Right ventricle myocardium superior (tissue), 1 donor: ENCODE data around the gene LRPAP1. TPM values are rescaled to one million over a fixed set of nuclear protein-coding genes. Genes with fewer than 3 reads are reported as not detected.
A peak's percentile ranks its signal among the peaks of the same experiment; 100 is the strongest.

Experiments
- ATAC-seq: fragments of 200-7000 bp; cut with Tn5 transposase; one replicate; pipeline ENCODE4 v1.9.1; 2020; ENCODE audit warnings: mild to moderate bottlenecking; ENCODE audit not compliant: poor library complexity
- DNase-seq: peaks from one replicate; pipeline ENCODE4 v3.0.0-alpha.2; 2020
- intact Hi-C: fragments of 100-400 bp; cut with DNase I; formaldehyde crosslinking; loops from one replicate; pipeline ENCODE4 v1.11.2; 2022
- total RNA-seq: library from RNA; stranded (reverse); fragmentation: NEBNext Ultra II Directional; extraction: Animal tissue kit (Norgen Biotek cat#: 25700); gene quantifications from one replicate; pipeline ENCODE4 v1.2.1, GENCODE V29; 2021
- donor health status: DM: no; HTN: yes; CAD: no; lungs with severe emphysema.

LRPAP1 gene
- total RNA-seq, 1 donor from 2014 or later: 280 TPM

DNA sequence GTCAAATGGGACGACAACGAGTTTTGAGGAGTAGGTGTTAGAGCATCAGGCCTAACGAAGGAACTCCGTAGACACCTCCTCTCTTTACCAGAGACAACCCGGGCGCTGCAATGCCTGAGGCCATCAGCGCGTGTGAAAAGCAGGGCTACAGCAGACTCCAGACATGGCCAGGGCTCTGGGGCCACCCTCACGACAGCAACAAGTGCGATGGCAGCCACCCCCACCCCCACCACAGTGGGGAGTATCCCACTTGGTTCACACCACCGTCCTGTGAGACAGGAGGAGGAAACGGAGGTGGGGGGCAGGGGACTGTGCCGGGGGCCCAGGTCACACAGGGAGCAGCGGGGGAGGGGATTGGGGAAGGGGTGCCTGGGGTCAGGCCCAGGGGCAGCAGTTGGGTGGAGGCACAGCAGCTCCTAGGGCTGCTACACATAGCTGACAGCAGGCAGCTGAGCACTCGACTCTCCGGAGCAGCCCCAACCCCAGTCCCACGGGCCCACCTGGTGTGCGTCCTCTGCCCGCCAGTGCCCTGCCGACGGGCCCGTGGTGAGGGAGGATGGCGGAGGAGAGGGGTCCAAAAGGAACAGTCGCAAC lies 8.5 kb downstream of the LRPAP1 start:
- no peak for ATAC-seq
- DNase-seq: no peak
- intact Hi-C loops: no loop called here

DNA sequence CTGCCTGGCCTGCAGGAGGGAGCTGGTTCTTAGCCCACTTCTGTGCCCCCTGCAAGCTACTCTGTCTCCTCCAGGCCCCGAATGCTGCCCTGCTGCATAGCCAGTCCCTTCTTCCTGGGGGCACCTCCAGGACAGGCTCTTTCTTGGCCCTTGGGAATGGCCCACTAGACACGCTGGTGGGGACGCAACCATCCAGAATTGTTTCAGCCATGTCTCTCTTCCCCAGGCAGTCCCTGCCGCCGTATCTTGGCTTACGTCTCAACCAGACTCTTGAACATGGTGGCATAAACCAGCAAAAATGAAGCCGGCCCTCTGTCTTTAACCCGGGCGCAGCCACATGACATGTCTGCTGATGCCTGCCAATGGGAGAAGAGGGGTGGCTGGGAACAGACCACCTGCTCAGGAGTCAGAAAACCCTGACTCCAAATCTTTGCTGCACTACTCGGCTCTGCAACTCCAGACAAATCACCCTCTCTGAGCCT lies 9.0 kb downstream of the LRPAP1 start:
- ATAC-seq (no peak), DNase-seq (no peak)
- intact Hi-C loops: no loop called here

DNA sequence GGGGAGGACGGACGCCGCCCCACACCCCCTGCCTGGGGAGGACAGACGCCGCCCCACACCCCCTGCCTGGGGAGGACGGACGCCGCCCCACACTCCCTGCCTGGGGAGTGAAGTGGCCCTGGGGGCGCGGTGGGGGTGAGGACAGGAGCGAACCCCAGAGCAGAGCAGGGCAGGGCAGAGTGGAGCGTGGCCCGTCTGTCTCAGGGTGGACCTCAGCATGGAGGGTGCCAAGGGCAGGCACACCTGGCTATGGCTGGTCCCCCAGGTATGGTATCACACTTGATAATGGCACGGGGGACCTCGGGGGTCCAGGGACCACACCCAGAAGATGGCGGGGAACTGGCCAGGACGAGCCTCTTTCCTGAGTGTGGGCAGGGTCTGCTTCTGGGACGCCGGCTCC lies 9.6 kb downstream of the LRPAP1 start:
- no peak for ATAC-seq
- intact Hi-C loops: no loop called here
- DNase-seq: no peak

DNA sequence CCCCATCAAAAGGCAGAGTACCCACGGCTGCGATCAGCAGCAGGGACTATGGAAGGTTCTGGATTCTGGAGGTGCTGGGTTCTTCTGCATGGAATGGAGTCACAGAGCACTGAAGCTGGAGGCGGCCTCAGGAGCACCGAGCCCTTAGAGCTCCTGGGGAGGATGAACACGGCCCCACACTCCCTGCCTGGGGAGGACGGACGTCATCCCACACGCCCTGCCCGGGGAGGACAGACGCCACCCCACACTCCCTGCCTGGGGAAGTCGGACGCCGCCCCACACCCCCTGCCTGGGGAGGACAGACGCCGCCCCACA lies 9.9 kb downstream of the LRPAP1 start:
- ATAC-seq: no peak
- DNase-seq: no peak
- intact Hi-C loops: no loop called here

DNA sequence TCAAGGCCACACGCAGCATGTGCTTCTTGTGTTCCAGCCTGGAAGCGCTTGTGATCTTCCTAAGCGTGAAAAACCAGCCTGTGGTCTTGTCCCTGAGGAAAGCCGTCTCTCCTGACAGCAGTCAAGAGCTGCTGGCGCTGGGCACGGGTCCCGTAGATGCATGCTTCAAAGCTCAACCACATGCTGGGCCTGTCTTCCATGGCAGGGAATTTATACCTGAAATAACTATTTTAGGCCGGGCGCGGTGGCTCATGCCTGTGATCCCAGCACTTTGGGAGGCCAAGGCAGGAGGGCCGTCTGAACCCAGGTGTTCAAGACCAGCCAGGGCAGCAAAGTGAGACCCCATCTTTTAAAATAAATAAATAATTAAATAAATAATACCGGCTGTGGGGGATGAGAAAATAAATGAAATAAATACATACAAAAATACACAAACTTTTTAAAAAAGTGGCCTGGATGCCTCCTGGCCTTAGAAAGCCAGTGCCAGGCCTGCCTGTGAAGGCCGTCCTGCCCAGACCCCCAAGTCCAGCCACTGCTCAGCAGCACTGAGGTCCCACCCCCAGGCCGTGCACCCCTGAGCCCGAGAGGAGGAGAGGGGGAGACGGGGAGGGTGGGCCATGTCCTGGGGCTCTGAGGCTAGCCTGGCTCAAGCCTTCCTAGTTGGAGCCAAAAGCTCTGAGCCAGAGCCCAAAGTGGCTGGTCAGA lies 10.4 kb downstream of the LRPAP1 start:
- no peak for DNase-seq

DNA sequence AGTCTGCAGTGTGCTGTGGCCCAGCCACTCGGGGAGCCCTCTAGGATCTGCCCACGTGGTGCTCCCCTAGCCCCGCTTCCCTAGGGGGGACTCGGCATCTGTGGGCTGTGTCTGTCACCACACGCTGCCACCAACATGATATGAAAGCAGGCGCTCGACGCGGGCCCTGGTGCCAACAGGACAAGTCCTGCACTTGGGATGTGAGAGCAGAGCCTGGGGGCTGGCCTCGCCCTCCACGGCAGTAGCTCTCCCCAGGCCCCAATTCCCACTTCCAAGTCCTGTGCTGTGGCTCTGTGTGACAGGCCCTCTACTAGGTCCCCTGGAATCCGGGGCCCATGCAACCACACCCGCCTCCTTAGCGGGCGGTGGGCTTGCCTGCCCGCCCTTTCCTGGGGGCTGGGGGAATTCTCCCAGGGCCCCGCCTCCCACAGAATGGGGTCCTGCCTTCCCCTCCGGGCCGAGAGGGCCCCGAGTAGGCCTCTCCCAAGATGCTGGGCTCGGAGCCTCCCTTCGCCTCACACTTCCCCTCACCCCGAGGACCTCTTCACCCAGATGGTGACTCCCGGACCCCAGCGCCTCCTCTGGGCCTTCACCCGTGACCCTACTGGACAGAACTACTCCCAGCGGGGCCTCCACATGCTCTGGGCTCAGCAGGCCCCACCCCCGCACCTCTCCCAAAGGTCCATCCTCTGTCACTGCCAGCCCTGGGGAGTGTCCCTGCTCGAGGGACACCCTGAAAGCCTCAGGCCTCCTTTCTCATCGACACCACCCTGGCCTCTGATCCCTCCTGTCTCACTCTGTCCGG lies 11.2 kb downstream of the LRPAP1 start:
- intact Hi-C loops: no loop called here

More for the DNA sequence above, 10.4 kb downstream of the LRPAP1 start:
- intact Hi-C loops: no loop called here
- no peak for ATAC-seq

DNA sequence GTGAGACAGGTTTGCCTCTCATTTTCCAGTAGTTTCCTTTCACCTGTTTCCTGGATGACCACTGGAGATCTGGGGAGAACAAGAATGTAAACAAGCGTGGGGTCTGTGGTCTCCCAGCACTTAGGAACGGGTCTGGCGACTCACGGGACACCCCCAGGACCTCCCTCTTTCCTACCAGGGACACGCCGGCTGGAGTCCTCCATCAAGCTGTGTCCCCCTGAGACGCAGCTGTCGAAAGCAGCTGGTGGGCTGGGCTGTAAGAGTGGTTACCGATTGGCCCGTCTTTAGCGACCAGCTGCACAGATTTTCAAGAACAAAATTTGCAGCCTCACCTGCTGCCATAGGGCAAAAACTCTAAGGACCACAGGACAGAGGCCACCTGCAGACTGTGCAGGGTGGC lies 11.9 kb downstream of the LRPAP1 start:
- intact Hi-C loops: no loop called here
- no peak for ATAC-seq
- DNase-seq: peak; percentile 13

More for the DNA sequence above, 11.2 kb downstream of the LRPAP1 start:
- DNase-seq (peak; percentile 44), ATAC-seq (no peak)

DNA sequence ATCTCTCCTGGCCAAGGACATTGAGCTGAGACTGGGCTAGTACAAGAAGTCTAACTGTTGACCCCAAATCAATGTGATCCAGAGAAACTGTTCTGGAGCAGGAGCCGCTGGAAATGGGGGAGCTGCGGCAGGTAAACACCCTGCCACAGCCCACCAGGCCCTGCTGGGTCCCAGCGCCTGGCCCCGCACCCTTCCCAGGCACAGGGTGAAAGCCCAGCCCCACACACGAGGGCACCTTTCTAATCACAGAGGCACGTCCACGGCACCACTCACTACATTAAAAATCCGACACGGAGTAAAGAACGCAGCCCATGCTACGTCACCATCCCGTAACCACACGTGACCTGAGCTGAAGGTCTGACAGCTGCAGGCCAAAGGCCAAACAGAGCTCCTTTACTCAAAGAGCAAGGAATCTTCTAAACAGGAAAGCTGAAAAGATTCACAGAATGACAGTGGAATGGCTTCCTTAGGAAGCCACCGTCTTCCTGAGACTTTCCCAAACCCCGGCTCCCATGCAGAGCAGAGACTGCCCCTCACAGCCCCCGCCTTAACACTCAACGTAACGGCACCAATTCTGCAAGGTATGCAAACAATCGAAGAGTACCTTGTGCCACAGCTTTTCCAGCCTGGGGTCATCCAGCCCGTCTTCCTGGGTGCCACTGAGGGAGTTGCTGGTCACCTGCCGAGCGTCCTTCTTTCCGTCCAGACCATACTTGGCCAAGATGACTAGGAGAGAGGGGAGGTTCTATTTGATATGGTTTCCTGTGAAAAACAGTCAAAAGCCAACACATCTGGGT lies 12.6 kb downstream of the LRPAP1 start:
- intact Hi-C loops: loop anchor here (10.0 kb wide), 1 partner anchor 175 kb away; no protein-coding TSS in a partner anchor
- ATAC-seq (no peak), DNase-seq (peak; percentile 23)

DNA sequence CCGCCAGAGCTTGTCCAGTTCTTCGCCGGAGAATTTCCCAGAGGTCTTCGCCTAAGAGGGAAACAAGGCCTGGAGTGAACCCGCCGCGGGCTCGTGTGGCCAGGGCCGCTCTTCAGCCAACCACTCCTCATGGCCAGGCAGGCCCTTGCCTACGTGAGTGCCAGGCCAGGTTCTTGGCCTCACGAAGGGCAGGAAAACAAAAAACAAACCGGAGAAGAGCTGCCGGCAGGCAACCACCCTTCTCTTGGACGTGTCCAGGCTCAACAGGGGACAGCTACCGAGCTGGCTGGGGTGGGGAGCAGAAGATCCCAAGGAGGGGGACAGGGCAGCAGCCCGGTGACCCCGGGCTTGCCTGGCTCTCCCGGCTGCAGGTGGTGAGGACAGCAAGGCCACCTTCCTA lies 13.3 kb downstream of the LRPAP1 start:
- DNase-seq (peak; percentile 30), ATAC-seq (no peak)
- intact Hi-C loops: loop anchor here (10.0 kb wide), 1 partner anchor 174 kb away; no protein-coding TSS in a partner anchor

DNA sequence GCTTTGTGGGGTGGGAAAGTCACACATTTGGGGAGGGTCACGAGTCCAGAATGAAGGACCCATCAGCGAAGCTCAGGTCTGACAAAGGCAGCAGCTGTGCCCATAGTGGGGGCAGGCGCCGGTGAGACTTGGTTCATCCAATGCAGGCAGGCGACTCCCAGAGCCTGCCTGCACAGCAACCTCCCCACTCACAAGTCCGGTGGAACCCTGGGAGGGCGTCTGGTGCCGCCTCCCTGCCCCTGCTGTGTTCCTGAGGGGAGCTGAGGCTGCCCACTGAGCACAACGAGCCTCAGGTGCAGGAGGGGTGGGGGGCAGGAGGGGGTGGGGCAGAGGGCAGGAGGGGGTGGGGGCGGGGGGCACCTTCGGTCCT lies 13.7 kb downstream of the LRPAP1 start:
- DNase-seq: no peak
- intact Hi-C loops: loop anchor here (10.0 kb wide), 1 partner anchor 174 kb away; no protein-coding TSS in a partner anchor
- no peak for ATAC-seq

DNA sequence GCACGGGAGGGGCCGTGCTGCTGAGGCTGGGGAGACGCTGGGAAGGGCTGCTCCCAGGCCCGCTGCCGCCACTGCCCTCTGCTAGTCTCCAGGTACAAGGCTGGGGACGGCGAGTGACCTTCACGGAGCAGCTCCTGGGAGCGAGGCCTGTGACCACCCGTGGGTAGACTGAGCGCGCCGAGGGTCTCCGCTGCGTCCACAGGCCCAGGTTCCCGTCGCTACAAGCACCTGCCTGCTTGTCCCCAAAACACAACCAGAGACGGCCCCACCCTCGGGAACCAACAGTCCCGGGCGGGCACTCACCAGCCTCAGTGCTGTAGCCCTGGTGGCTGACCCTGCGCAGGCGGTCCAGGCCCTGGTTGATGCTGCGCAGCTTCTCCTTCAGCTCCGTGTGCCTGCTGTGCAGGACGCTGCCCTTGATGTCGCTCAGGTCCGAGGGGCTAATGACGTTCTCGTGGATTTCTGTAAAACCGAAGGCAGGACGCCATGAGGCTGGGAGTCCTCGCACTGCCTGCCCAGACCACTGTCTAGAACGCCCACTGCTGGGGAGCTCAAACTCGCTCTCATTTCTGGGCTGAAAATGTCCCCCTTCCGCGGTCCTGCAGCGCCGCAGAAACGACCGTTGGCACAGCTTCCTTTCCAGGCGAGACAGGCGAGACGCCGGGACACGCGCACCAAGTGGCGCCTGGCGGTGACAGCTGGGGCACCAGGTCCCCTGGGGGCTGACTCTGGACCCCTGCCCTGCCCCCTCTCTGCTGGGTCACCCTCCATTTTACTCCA lies 14.3 kb downstream of the LRPAP1 start:
- intact Hi-C loops: loop anchor here (10.0 kb wide), 1 partner anchor 173 kb away; no protein-coding TSS in a partner anchor
- ATAC-seq: no peak
- peak; percentile 30 for DNase-seq

DNA sequence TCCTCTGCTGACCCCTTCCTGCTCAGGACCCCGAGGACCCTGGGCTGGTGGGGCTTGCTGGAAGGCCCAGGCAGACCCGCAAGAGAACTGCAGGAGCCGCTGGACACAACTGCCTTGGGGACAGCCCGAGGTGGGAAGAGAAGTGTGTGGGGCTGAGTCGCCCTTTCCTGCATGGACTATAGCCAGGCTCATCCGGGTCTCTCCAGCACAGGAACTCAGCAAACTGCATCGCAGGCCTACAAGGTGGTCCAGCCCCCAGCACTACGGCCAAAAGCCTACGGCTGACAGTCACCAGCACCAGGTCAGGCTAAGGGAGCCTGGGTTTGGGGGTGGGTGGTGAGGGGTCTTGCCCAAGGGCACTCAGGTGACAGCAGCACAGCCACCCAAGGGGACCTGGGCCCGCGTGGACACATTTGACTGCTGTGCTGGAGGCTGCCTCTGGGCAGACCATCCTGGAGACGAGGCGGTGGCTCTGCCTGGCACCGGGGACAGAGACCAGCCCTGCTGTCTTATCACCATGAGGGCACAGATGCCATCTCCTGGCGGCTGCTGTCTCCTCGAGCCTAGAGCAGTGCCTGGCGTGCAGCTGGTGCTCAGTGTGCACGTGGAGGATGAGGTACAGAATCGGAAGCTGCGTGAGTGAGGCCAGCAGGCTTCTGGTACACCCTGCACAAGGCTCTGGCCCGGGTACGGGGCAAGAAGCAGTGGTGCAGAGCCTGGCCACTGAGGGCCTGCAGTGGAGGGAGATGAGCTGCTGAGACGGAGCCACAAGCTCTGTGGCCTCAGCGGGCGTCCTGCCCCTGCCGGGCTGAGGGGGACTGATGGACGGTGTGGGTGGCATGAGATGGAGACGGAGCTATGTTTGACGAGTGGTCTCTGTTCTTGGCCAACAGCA lies 15.1 kb downstream of the LRPAP1 start:
- intact Hi-C loops: loop anchor here (10.0 kb wide), 1 partner anchor 172 kb away; no protein-coding TSS in a partner anchor
- DNase-seq: peak; percentile 43
- ATAC-seq: no peak

DNA sequence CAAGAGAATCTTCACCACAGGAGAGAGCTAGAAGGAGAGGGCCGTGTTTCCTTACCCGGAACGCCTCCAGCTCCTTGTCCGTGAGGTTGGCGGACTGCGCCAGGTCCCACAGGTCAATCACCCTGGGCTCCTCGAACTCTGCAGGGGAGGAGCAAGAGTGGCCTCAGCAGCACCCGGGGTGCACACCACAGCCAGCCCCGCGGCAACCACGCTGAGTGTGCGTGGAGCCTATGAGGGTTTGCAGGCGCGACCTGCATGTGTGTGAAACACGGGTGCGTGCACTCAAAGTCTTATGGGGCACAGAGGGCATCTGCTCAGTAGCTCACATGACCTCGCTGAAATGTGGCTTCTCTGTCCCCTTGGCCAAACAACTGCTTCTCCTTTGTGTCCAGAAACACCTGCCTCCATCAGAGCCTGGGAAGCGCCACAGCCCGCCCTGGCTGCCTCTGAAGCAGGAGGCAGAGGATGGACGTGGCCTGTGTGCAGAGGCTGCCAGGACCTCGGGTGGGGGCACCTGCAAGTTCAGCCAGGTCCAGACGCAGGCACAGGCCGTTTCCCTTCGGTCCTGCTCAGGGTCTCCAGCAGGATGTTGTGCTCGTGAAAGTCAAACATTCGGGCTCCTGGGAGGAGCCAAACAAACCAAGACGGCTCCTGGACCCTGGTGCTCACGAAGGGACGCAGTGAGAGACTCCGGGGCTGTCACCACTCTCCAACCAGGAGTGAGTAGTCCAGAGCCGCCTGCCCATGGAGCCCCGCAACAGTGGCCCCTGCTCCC lies 16.0 kb downstream of the LRPAP1 start:
- DNase-seq (peak; percentile 37), ATAC-seq (no peak)
- intact Hi-C loops: loop anchor here (10.0 kb wide), 1 partner anchor 171 kb away; no protein-coding TSS in a partner anchor

DNA sequence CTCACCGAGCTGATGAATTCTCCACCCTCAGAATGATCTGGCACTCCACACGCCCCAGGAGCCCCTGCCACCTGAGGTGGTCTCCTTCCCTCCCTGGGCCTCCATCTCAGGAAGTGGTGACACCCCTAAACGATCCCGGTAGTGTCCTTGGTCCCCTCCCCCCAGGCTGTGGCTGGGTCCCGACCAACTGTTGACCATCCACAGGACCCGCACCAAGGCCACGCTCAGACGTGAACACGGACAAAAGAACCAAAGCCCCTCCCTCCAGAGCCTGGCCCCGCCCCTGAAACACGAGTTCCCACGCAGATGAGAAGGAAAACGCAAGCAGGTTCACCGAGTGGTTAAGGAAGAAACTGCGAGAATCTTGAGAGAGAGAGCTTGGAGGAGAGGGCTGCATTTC lies 16.6 kb downstream of the LRPAP1 start:
- peak; percentile 6 for DNase-seq
- intact Hi-C loops: loop anchor here (10.0 kb wide), 1 partner anchor 171 kb away; no protein-coding TSS in a partner anchor
- ATAC-seq: no peak

DNA sequence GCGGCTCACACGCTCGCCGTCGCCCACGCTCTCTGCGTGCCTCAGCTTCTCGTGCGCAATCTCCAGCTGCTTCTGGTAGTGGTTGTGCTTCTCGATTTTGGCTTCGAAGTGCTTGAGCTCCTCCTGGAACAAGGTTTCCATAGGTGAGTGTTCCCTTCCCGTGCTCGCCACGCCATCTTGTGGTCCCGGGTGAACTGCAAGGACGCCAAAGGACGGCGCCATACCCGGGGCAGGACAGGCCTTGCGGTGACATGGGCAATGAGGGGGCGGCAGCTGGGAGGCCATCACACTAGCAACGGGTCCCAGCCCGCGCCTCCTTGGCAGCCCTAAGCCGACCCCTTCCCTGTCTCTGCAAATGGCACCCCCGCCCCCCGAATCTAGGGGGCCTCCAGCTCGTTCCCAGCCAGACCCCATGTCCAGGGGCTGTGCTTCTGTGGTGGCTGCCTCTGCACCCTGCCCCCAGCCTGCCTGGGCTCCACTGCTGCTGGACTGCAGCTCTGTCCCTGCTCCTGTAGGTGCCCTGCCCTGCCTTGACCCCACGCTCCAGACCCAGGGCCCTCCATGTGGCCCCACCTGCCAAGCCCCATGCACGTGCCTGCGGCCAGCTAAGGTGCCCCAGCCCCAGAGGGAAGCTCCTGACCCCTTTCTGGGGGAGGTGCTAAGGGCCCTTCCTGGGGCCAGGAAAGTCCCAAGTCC lies 17.3 kb downstream of the LRPAP1 start:
- intact Hi-C loops: loop anchor here (10.0 kb wide), 1 partner anchor 170 kb away; no protein-coding TSS in a partner anchor
- DNase-seq: no peak
- ATAC-seq: peak; percentile 49
